ENCODE data around the gene OR6B1. TPM values are rescaled to one million over a fixed set of nuclear protein-coding genes. Genes with fewer than 3 reads are reported as not detected.

The OR6B1 gene
- polyA plus RNA-seq (2011; rRNA removed) (not detected in 2 replicates), polyA minus RNA-seq (2011; rRNA and poly(A)+ RNA removed) (not detected in 2 replicates)

DNA sequence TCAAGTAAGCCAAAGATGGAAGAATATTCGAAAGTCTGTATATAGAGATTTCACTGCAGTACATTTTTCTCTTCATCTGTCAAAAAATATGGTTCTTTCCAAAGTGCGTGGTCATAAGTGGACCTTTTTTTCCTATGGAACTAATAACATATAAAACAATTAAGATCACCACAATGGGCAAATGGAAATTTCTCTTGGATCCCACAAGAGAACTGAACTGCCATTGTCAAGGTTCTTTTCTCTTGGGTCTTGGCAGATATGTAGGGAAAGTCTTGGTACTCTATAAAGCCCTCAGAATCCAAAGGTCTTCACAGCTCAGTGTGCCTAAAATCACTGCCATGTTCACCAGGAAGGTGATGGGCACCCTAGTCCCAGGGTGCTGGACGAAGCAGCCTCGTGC is at the start of gene OR6B1:
TSS of gene OR6B1 (plus strand) at position 301 of the 400 bp plus-strand sequence. CDS start 3,677 bp downstream, outside the sequence.
- no peak within 1 kb of the TSS for H3K4me3 ChIP-seq (ENCODE audit: low read depth, low read length)
- TF ChIP-seq, protein P1, sequence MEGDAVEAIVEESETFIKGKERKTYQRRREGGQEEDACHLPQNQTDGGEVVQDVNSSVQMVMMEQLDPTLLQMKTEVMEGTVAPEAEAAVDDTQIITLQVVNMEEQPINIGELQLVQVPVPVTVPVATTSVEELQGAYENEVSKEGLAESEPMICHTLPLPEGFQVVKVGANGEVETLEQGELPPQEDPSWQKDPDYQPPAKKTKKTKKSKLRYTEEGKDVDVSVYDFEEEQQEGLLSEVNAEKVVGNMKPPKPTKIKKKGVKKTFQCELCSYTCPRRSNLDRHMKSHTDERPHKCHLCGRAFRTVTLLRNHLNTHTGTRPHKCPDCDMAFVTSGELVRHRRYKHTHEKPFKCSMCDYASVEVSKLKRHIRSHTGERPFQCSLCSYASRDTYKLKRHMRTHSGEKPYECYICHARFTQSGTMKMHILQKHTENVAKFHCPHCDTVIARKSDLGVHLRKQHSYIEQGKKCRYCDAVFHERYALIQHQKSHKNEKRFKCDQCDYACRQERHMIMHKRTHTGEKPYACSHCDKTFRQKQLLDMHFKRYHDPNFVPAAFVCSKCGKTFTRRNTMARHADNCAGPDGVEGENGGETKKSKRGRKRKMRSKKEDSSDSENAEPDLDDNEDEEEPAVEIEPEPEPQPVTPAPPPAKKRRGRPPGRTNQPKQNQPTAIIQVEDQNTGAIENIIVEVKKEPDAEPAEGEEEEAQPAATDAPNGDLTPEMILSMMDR (IDR thresholded peaks at IDR 0.05; ENCODE audit: insufficient read depth, low read depth, low read length): no peak
- H3K27me3 ChIP-seq (ENCODE audit: control insufficient read depth, insufficient read depth, low read length): no peaks in the 10 kb centered on the region
- no peaks in the 10 kb centered on the region for H3K36me3 ChIP-seq (ENCODE audit: control insufficient read depth, insufficient read depth, low read length)
- CTCF ChIA-PET: interaction anchor here (1.0 to 2.1 kb wide), 2 partner anchors 12 to 128 kb away, joined by 3 to 7 read pairs; no protein-coding TSS in a partner anchor
- POLR2A ChIA-PET: no interaction called here
- no peak for DNase-seq (ENCODE audit: low read depth)

DNA sequence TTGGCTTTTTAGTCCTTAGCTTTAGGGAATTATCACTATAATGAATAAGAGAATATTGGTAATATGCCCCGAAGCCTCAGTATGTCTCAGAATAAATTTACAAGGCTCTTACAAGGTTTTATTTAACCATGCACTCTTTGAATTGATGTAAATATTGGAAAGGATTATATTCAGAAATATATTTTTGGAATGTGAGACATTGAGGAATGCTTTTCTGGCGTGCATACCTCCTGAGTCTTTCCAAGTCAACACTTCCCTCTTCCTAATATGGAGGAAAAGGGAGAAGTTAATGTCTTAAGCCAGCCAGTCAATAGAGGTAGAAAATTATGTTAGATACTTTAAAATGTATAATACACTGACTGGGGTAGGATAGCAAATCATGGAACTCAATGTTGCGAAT is 46.7 kb upstream of the OR6B1 start:
- 0 out of 2 replicates have a peak, but pooled peaks cover 1% of the 10 kb centered on the region for H3K27me3 ChIP-seq (ENCODE audit: control insufficient read depth, insufficient read depth, low read length)
- H3K36me3 ChIP-seq (ENCODE audit: control insufficient read depth, insufficient read depth, low read length): no peaks in the 10 kb centered on the region
- CTCF ChIA-PET: interaction anchor here (0.9 kb wide), 1 partner anchor 11 kb away, joined by 5 read pairs; no protein-coding TSS in a partner anchor
- POLR2A ChIA-PET: no interaction called here
- TF ChIP-seq, protein P1 (IDR thresholded peaks at IDR 0.05; ENCODE audit: insufficient read depth, low read depth, low read length): no peak
- no peak for DNase-seq (ENCODE audit: low read depth)
- no peak overlapping the region for H3K4me3 ChIP-seq (ENCODE audit: low read depth, low read length)

DNA sequence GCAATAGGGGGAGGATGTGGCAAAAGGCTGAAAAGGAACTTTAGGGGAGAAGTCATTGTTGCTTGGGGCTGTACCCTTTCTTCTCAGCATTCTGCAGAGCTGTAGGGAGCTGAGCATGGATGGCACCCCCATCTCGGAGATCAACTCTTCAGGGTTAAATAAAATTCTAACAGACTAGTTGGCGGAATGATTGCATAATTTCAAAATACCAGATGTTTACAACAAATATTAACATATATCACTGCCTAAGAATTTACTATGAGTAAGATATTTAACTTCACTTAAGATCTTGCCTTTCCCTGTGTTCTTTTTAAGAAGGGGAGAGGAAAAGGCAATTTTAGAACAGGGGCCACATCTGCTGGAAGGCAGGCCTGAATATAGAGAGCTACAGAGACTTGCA is 46.0 kb upstream of the OR6B1 start:
- CTCF ChIA-PET: no interaction called here
- Histone ChIP-seq H3K27me3 (ENCODE audit: control insufficient read depth, insufficient read depth, low read length) (no peaks in the 10 kb centered on the region), H3K36me3 (ENCODE audit: control insufficient read depth, insufficient read depth, low read length) (no peaks in the 10 kb centered on the region), H3K4me3 (ENCODE audit: low read depth, low read length) (no peak overlapping the region)
- TF ChIP-seq, protein P1 (IDR thresholded peaks at IDR 0.05; ENCODE audit: insufficient read depth, low read depth, low read length): no peak
- POLR2A ChIA-PET: no interaction called here
- DNase-seq (ENCODE audit: low read depth): no peak

DNA sequence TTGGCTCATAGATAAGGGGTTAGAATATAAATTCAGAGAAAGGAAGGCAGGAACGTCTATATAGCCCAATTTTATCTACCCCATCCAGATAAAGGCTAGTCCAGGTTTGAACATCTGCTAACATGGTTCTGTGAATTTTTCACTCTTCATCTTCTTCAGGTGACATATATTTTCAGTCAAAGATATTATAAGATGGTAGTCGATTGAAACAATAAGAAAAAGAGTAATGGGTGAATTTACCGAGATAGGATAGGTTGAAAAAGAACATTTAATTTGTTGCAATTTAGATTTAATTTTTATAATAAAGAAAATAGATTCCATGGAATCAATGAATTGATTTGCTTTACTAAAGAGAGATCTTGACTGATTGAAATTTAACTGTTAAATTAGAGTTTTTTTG is 45.6 kb upstream of the OR6B1 start, which contains the start of gene OR2F1:
TSS of gene OR2F1 (plus strand) at position 301 of the 400 bp plus-strand sequence. CDS start 5,127 bp downstream, outside the sequence.
- CTCF ChIA-PET: no interaction called here
- Histone ChIP-seq H3K4me3 (ENCODE audit: low read depth, low read length) (no peak within 1 kb of the TSS), H3K27me3 (ENCODE audit: control insufficient read depth, insufficient read depth, low read length) (no peaks in the 10 kb centered on the region), H3K36me3 (ENCODE audit: control insufficient read depth, insufficient read depth, low read length) (no peaks in the 10 kb centered on the region)
- TF ChIP-seq, protein P1 (IDR thresholded peaks at IDR 0.05; ENCODE audit: insufficient read depth, low read depth, low read length): no peak
- POLR2A ChIA-PET: no interaction called here
- no peak for DNase-seq (ENCODE audit: low read depth)

DNA sequence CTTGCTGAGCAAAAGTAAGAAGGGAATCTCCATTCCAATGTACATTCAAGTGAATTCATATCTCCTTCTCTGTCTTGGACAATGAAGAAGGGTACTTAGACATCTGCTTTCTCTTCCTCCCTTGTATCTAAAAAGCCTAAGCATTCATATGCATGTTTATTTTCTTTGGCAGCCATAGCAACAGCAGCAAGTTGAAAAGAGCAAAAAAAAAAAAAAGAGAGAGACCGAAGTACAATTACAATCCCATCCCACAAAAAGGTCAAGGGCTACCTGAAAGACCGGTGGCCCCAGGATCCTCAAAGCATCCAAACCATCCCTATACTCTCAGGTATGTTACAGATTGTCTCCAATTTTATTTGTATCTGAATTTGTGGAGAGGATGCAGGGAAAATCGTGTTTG is 41.3 kb upstream of the OR6B1 start:
- no peak for DNase-seq (ENCODE audit: low read depth)
- Histone ChIP-seq H3K36me3 (ENCODE audit: control insufficient read depth, insufficient read depth, low read length) (no peaks in the 10 kb centered on the region), H3K4me3 (ENCODE audit: low read depth, low read length) (no peak overlapping the region), H3K27me3 (ENCODE audit: control insufficient read depth, insufficient read depth, low read length) (no peaks in the 10 kb centered on the region)
- ChIA-PET POLR2A (no interaction called here), CTCF (no interaction called here)
- TF ChIP-seq, protein P1 (IDR thresholded peaks at IDR 0.05; ENCODE audit: insufficient read depth, low read depth, low read length): no peak
